Fibroblast of lung (primary cell): ENCODE data around the gene HUNK. TPM values are rescaled to one million over a fixed set of nuclear protein-coding genes. Genes with fewer than 3 reads are reported as not detected.

Source experiments
- DNase-seq, 2 donors: peaks; one replicate each; pipeline versions ENCODE4 v3.0.0 to v3.0.0-alpha.2; 2010; ENCODE audit warnings: low read depth in 2 of 2
- H2AFZ ChIP-seq: 2 replicates; pipeline ENCODE4 v1.5.1; 2012; ENCODE audit warnings: low read length, control low read depth, inconsistent platforms
- H3K27ac ChIP-seq: 2 replicates; pipeline ENCODE4 v1.5.1; 2011; ENCODE audit warnings: low read length, control low read depth; ENCODE audit not compliant: insufficient read depth
- H3K27me3 ChIP-seq: 2 replicates; pipeline ENCODE4 v1.5.1; 2011; ENCODE audit warnings: mild to moderate bottlenecking, low read length; ENCODE audit not compliant: control insufficient read depth, insufficient read depth
- H3K36me3 ChIP-seq: 2 replicates; pipeline ENCODE4 v1.5.1; 2011; ENCODE audit warnings: low read length; ENCODE audit not compliant: control insufficient read depth, insufficient read depth
- H3K4me1 ChIP-seq: 2 replicates; pipeline ENCODE4 v1.5.1; 2011; ENCODE audit warnings: low read length; ENCODE audit not compliant: control insufficient read depth, insufficient read depth; ENCODE audit errors: extremely low read depth
- H3K4me2 ChIP-seq: 2 replicates; pipeline ENCODE4 v1.5.1; 2011; ENCODE audit warnings: low read length, control low read depth; ENCODE audit not compliant: insufficient read depth; ENCODE audit errors: extremely low read depth
- H3K4me3 ChIP-seq, 4 experiments: fragments of 200-600 bp in 1 of 4; sonication (generic) in 1 of 4; replicated peaks in 1 of 4; 2 replicates each; pipeline ENCODE4 v1.5.1; 2011 to 2016; ENCODE audit warnings: low read length in 4 of 4, low read depth in 3 of 4, mild to moderate bottlenecking in 3 of 4, control low read depth in 2 of 4, inconsistent platforms in 1 of 4, mixed read lengths in 1 of 4; ENCODE audit not compliant: insufficient read depth in 1 of 4; ENCODE audit errors: control extremely low read depth in 1 of 4
- H3K79me2 ChIP-seq: 2 replicates; pipeline ENCODE4 v1.5.1; 2012; ENCODE audit warnings: mild to moderate bottlenecking, low read length, inconsistent platforms; ENCODE audit not compliant: control insufficient read depth, insufficient read depth
- H3K9ac ChIP-seq: 2 replicates; pipeline ENCODE4 v1.5.1; 2011; ENCODE audit warnings: mild to moderate bottlenecking, low read length, control low read depth; ENCODE audit not compliant: insufficient read depth
- H3K9me3 ChIP-seq: 2 replicates; pipeline ENCODE4 v1.5.1; 2012; ENCODE audit warnings: low read depth, low read length; ENCODE audit not compliant: control insufficient read depth, insufficient read depth
- H4K20me1 ChIP-seq: 2 replicates; pipeline ENCODE4 v1.5.1; 2011; ENCODE audit warnings: low read length; ENCODE audit not compliant: control insufficient read depth, insufficient read depth; ENCODE audit errors: extremely low read depth
- CTCF ChIP-seq, 2 donors: IDR thresholded peaks in 1 of 2; conservative IDR thresholded peaks in 1 of 2; 1 replicate in 1 of 2; 2 replicates in 1 of 2; pipeline ENCODE4 v1.5.1; 2011 to 2012; ENCODE audit warnings: low read length in 2 of 2, control low read depth in 1 of 2, inconsistent platforms in 1 of 2, low read depth in 1 of 2, mild to moderate bottlenecking in 1 of 2
- EZH2 ChIP-seq: IDR thresholded peaks from 2 replicates; pipeline ENCODE4 v1.5.1; 2012; ENCODE audit warnings: low read length, control low read depth, mild to moderate bottlenecking; ENCODE audit errors: missing control alignments
- polyA plus RNA-seq, 2 donors: library from polyadenylated mRNA; depleted of rRNA in 1 of 2; stranded (reverse) in 1 of 2; unstranded in 1 of 2; fragments of >200 nt; gene quantifications; 2 replicates each; pipeline ENCODE4 v1.2.1, GENCODE V29; 2011 to 2012; ENCODE audit warnings: missing spikeins in 1 of 2
- total RNA-seq: library from RNA; depleted of rRNA; stranded (reverse); fragments of >200 nt; gene quantifications from 2 replicates; pipeline ENCODE4 v1.2.1, GENCODE V29; 2014

Gene HUNK
- total and polyA plus RNA-seq, 2 donors (not counting 1 experiment from before 2014, with no cell fraction given): 0.09 to 0.33 TPM

DNA sequence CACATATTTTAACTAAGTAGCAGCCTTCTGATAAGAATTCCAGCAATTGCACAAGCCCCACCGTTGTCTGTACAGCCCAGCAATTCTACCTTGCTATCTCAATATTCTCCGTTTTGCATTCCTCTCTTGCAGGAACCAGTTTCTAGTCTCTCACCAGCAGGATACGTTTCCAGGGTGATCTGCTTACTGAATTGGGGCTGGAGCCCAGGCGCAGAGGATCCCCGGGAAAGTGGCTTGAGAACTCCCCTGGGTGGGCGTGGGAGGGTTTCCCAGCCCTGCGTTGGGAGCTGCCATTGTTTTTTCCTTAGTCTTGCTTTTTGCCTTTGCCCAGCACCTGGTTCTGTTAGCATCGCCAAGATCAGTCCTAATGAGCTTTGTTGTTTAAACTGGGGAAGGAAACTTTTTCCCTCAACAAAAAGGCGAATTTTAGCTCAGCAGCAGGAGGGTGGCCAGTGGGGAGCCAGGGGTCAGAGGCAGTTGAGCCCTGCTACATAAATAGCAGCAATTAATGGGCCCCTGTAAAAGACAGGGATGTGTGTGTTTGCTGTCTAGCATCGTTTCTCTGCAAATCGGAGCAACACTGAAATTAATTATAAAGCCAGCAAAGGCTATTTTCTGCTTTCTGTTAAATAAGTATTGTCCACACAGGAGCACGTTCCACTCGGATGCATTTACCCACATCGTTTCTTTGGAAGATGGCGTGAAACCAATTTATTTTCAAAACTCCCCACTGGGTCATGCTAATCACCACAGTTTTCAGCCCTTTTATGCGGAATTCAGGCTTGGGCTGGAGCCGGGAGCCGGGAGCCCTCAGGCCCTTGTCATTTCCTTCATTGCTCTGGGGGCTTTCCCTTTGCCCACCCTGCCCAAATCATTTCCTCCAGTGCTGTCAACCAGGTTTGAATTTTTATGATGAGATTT, 36.6 kb downstream of the HUNK start:
- Histone ChIP-seq H3K27ac (no peak overlapping the region), H3K9me3 (no peaks in the 10 kb centered on the region), H2AFZ (no peak overlapping the region), H3K4me3 (no peak overlapping the region), H3K79me2 (no peaks in the 10 kb centered on the region), H3K27me3 (no peaks in the 10 kb centered on the region), H3K4me1 (no peaks in the 10 kb centered on the region), H3K4me2 (no peak overlapping the region), H4K20me1 (no peaks in the 10 kb centered on the region), H3K36me3 (no peaks in the 10 kb centered on the region), H3K9ac (no peak overlapping the region)
- DNase-seq: peak in 1 of 2 donors; percentile 26
- TF ChIP-seq EZH2: no peak
- no peak for TF ChIP-seq CTCF (conservative IDR thresholded peaks at IDR 0.05 in 1 of 2, IDR thresholded peaks at IDR 0.05 in 1 of 2; ENCODE audit: low read depth in 1 of 2, low read length in 2 of 2)

GRCh38 chr21:31910074-31910470, 37.3 kb downstream of the HUNK start:
- no peaks in the 10 kb centered on the region for H3K4me1 ChIP-seq

More at GRCh38 chr21:31910074-31910470, 37.3 kb downstream of the HUNK start:
- H3K27me3 ChIP-seq: no peaks in the 10 kb centered on the region
- H3K4me3 ChIP-seq: no peak overlapping the region
- H3K4me2 ChIP-seq: no peak overlapping the region
- TF ChIP-seq CTCF (conservative IDR thresholded peaks at IDR 0.05 in 1 of 2, IDR thresholded peaks at IDR 0.05 in 1 of 2; ENCODE audit: low read depth in 1 of 2, low read length in 2 of 2): no peak
- no peaks in the 10 kb centered on the region for H3K79me2 ChIP-seq
- no peaks in the 10 kb centered on the region for H4K20me1 ChIP-seq
- no peak overlapping the region for H3K9ac ChIP-seq
- no peak for DNase-seq
- no peaks in the 10 kb centered on the region for H3K9me3 ChIP-seq
- H3K36me3 ChIP-seq: no peaks in the 10 kb centered on the region
- no peak overlapping the region for H2AFZ ChIP-seq
- H3K27ac ChIP-seq: no peak overlapping the region
